ENCODE results near the gene TSTD2. TPM values are rescaled to one million over a fixed set of nuclear protein-coding genes. Genes with fewer than 3 reads are reported as not detected.

The TSTD2 gene
- polyA plus RNA-seq, 1 of the 3 experiments (the other 2 are of a cell fraction): 11.5 TPM

- WGBS (ENCODE audit: low lambda C conversion rate): 98% methylated on average over 2 of the region's 2 CpGs
- DNase-seq: no peak
- H3K4me2 ChIP-seq: no peak overlapping the region
Observed at GRCh38 chr9:97660847-97661246, 27.7 kb upstream of the TSTD2 start.

GRCh38 chr9:97660340-97660739, 27.2 kb upstream of the TSTD2 start:
- Histone ChIP-seq H2AFZ (ENCODE audit: low read depth) (no peak overlapping the region), H3K9me3 (no peaks in the 10 kb centered on the region), H3K9me2 (no peaks in the 10 kb centered on the region), H3K27ac (ENCODE audit: low read depth in 2 of 2, low read length in 1 of 2) (no peak overlapping the region), H3F3A (replicated peaks; ENCODE audit: insufficient read depth) (peaks cover 7% of the 10 kb centered on the region), H4K20me1 (ENCODE audit: insufficient read depth) (no peaks in the 10 kb centered on the region), H3K27me3 (ENCODE audit: insufficient read depth) (no peaks in the 10 kb centered on the region), H3K79me2 (ENCODE audit: insufficient read depth) (no peaks in the 10 kb centered on the region), H3K4me2 (no peak overlapping the region), H3K9ac (no peak overlapping the region), H3K36me3 (replicated peaks in 1 of 2; ENCODE audit: control insufficient read depth in 1 of 2, insufficient read depth in 2 of 2, low read length in 1 of 2) (peaks cover 85 to 87% of the 10 kb centered on the region in 2 experiments), H3K4me3 (ENCODE audit: low read depth in 2 of 2, low read length in 1 of 2) (no peak overlapping the region), H3K4me1 (ENCODE audit: control insufficient read depth in 1 of 2, insufficient read depth in 2 of 2, low read depth in 1 of 2, low read length in 1 of 2) (no peaks in the 10 kb centered on the region)
- TF ChIP-seq TCF12 (IDR thresholded peaks at IDR 0.05) (no peak), RXRA (IDR thresholded peaks at IDR 0.05; ENCODE audit: borderline replicate concordance, low read depth) (no peak), YY1 (IDR thresholded peaks at IDR 0.05; ENCODE audit: low read depth) (no peak), ZBTB33 (IDR thresholded peaks at IDR 0.05; ENCODE audit: borderline replicate concordance, low read depth) (no peak), EP300 (IDR thresholded peaks at IDR 0.05; ENCODE audit: borderline replicate concordance in 1 of 2, low read depth in 1 of 2, low read length in 1 of 2) (no peak), CHD2 (IDR thresholded peaks at IDR 0.05; ENCODE audit: low read length, partially characterized antibody) (no peak), FOSL2 (IDR thresholded peaks at IDR 0.05; ENCODE audit: borderline replicate concordance, low read depth) (no peak), SMC3 (IDR thresholded peaks at IDR 0.05; ENCODE audit: low read depth, low read length) (no peak), RFX5 (IDR thresholded peaks at IDR 0.05; ENCODE audit: low read length) (no peak), FOXM1 (IDR thresholded peaks at IDR 0.05; ENCODE audit: low read depth) (no peak), RAD21 (IDR thresholded peaks at IDR 0.05; ENCODE audit: low read length) (no peak)
- ChIA-PET CTCF (interaction anchor here (1.0 kb wide), 1 partner anchor 11 kb away, joined by 3 read pairs; no protein-coding TSS in a partner anchor), POLR2A (interaction anchor here (0.8 kb wide), 1 partner anchor 14 kb away, joined by 5 read pairs; no protein-coding TSS in a partner anchor)
- 98% methylated on average over 5 of the region's 5 CpGs for WGBS (ENCODE audit: low lambda C conversion rate)
- DNase-seq: no peak

More at GRCh38 chr9:97660847-97661246, 27.7 kb upstream of the TSTD2 start:
- Histone ChIP-seq H2AFZ (ENCODE audit: low read depth) (no peak overlapping the region), H3K27ac (ENCODE audit: low read depth in 2 of 2, low read length in 1 of 2) (no peak overlapping the region), H3K79me2 (ENCODE audit: insufficient read depth) (no peaks in the 10 kb centered on the region), H3F3A (replicated peaks; ENCODE audit: insufficient read depth) (peaks cover 3% of the 10 kb centered on the region), H3K9ac (no peak overlapping the region), H3K36me3 (replicated peaks in 1 of 2; ENCODE audit: control insufficient read depth in 1 of 2, insufficient read depth in 2 of 2, low read length in 1 of 2) (peaks cover 83 to 87% of the 10 kb centered on the region in 2 experiments), H3K9me2 (no peaks in the 10 kb centered on the region), H3K27me3 (ENCODE audit: insufficient read depth) (no peaks in the 10 kb centered on the region), H3K4me1 (ENCODE audit: control insufficient read depth in 1 of 2, insufficient read depth in 2 of 2, low read depth in 1 of 2, low read length in 1 of 2) (no peaks in the 10 kb centered on the region), H4K20me1 (ENCODE audit: insufficient read depth) (no peaks in the 10 kb centered on the region), H3K4me3 (ENCODE audit: low read depth in 2 of 2, low read length in 1 of 2) (no peak overlapping the region), H3K9me3 (no peaks in the 10 kb centered on the region)
- ChIA-PET CTCF (interaction anchor here (1.0 kb wide), 1 partner anchor 11 kb away, joined by 3 read pairs; no protein-coding TSS in a partner anchor), POLR2A (no interaction called here)
- TF ChIP-seq YY1 (IDR thresholded peaks at IDR 0.05; ENCODE audit: low read depth) (no peak), GATA2 (CRISPR knock-in tag; IDR thresholded peaks at IDR 0.05) (no peak), MEF2A (IDR thresholded peaks at IDR 0.05; ENCODE audit: borderline replicate concordance, low read depth) (no peak), EP300 (IDR thresholded peaks at IDR 0.05; ENCODE audit: borderline replicate concordance in 1 of 2, low read depth in 1 of 2, low read length in 1 of 2) (no peak), SMC3 (IDR thresholded peaks at IDR 0.05; ENCODE audit: low read depth, low read length) (no peak), RAD21 (IDR thresholded peaks at IDR 0.05; ENCODE audit: low read length) (no peak), CHD2 (IDR thresholded peaks at IDR 0.05; ENCODE audit: low read length, partially characterized antibody) (no peak), RFX5 (IDR thresholded peaks at IDR 0.05; ENCODE audit: low read length) (no peak), USF2 (IDR thresholded peaks at IDR 0.05; ENCODE audit: borderline replicate concordance, low read depth, low read length) (no peak), PBX3 (IDR thresholded peaks at IDR 0.05) (no peak), TAF1 (IDR thresholded peaks at IDR 0.05; ENCODE audit: borderline replicate concordance, low read depth, low read length) (no peak), MAX (IDR thresholded peaks at IDR 0.05; ENCODE audit: low read depth) (no peak), ELF1 (IDR thresholded peaks at IDR 0.05) (no peak), IRF3 (IDR thresholded peaks at IDR 0.05; ENCODE audit: low read depth, low read length) (no peak)

Data from SK-N-SH (cell line).